Testis (tissue), 3 donors: ENCODE results near the gene NUP133. TPM values are rescaled to one million over a fixed set of nuclear protein-coding genes. Genes with fewer than 3 reads are reported as not detected.

Experiments used
- DNase-seq: peaks from one replicate; pipeline ENCODE4 v3.0.0-alpha.2; 2019
- H3K27ac ChIP-seq, 2 donors: fragments of 200-600 bp; sonication (generic); one replicate each; pipeline ENCODE4 v1.5.1; 2019
- H3K27me3 ChIP-seq: fragments of 200-600 bp; sonication (generic); one replicate; pipeline ENCODE4 v1.5.1; 2019
- H3K36me3 ChIP-seq: fragments of 200-600 bp; sonication (generic); one replicate; pipeline ENCODE4 v1.5.1; 2017; ENCODE audit warnings: low read depth; ENCODE audit errors: missing control alignments
- H3K4me1 ChIP-seq: fragments of 200-600 bp; sonication (generic); one replicate; pipeline ENCODE4 v1.5.1; 2019
- H3K4me3 ChIP-seq, 2 donors: fragments of 200-600 bp; sonication (generic); one replicate each; pipeline ENCODE4 v1.5.1; 2017 to 2019
- H3K9me3 ChIP-seq: fragments of 200-600 bp; sonication (generic); one replicate; pipeline ENCODE4 v1.5.1; 2017
- POLR2A ChIP-seq: fragments of 450-650 bp; IDR thresholded peaks from one replicate; pipeline ENCODE4 v1.6.1; 2017; ENCODE audit warnings: antibody characterized with exemption, mild to moderate bottlenecking, moderate library complexity
- WGBS, 2 donors: methylation state at CpG; one replicate each; pipeline ENCODE4 v1.1.5; 2018; 5-methylcytosine and 5-hydroxymethylcytosine counted together
- intact Hi-C: fragments of 100-400 bp; cut with DNase I; formaldehyde crosslinking; loops from one replicate; pipeline ENCODE4 v1.15.1; 2023; ENCODE audit warnings: low total_unique reads
- polyA plus RNA-seq: library from polyadenylated mRNA; stranded (reverse); fragments of 350-450 nt; fragmentation: Illumina TruSeq; extraction: RNeasy Lipid Tissue Mini Kit (QIAGEN cat#74804); gene quantifications from one replicate; pipeline ENCODE4 v1.2.3, GENCODE V29; 2014; ENCODE audit warnings: low read depth, low replicate concordance; ENCODE audit not compliant: insufficient read depth
- total RNA-seq, 2 donors: library from RNA; depleted of rRNA; stranded (reverse); fragments of >200 nt; gene quantifications; one replicate each; pipeline ENCODE4 v1.2.3, GENCODE V29; 2016
- TF ChIP-seq, protein P1 (sequence below), 3 experiments: fragments of 450-650 bp in 2 of 3; fragments of 200-600 bp in 1 of 3; sonication (generic) in 1 of 3; IDR thresholded peaks; one replicate each; pipeline ENCODE4 v1.5.1; 2016 to 2019; ENCODE audit warnings: antibody characterized with exemption in 3 of 3, mild to moderate bottlenecking in 2 of 3, moderate library complexity in 1 of 3

The NUP133 gene
- total and polyA plus RNA-seq, 3 donors from 2014 or later: 26.5 to 60.9 (median 46.5) TPM

DNA sequence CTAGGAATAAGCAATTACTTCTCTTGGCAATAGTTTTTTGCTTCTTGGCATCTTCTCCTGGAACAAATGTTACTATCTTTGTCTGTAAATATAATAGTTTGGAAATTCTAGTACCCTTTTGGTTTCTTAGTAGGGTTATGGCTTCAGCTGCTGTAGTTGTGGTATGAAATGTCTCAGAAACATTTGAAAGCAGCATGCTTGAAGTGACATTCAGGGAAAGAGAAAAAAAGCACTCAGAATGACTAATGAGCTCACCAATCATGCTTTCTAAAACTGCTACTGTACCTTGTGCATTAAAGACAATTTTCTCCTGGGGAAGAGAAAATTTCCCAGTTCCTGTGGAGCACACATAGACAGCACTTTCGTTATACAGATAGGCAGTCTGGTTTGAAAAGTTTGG lies 21.0 kb downstream of the NUP133 start:
- no peak overlapping the region for H3K27ac ChIP-seq
- WGBS, 2 donors: 92 to 94% methylated on average over 1 of the region's 1 CpG
- intact Hi-C loops: no loop called here
- H3K36me3 ChIP-seq: no peaks in the 10 kb centered on the region
- no peak for TF ChIP-seq POLR2A
- TF ChIP-seq, protein P1, sequence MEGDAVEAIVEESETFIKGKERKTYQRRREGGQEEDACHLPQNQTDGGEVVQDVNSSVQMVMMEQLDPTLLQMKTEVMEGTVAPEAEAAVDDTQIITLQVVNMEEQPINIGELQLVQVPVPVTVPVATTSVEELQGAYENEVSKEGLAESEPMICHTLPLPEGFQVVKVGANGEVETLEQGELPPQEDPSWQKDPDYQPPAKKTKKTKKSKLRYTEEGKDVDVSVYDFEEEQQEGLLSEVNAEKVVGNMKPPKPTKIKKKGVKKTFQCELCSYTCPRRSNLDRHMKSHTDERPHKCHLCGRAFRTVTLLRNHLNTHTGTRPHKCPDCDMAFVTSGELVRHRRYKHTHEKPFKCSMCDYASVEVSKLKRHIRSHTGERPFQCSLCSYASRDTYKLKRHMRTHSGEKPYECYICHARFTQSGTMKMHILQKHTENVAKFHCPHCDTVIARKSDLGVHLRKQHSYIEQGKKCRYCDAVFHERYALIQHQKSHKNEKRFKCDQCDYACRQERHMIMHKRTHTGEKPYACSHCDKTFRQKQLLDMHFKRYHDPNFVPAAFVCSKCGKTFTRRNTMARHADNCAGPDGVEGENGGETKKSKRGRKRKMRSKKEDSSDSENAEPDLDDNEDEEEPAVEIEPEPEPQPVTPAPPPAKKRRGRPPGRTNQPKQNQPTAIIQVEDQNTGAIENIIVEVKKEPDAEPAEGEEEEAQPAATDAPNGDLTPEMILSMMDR (IDR thresholded peaks at IDR 0.05): no peak
- no peak for DNase-seq
- H3K4me1 ChIP-seq: no peaks in the 10 kb centered on the region
- H3K9me3 ChIP-seq: no peaks in the 10 kb centered on the region
- H3K27me3 ChIP-seq: no peaks in the 10 kb centered on the region
- H3K4me3 ChIP-seq: no peak overlapping the region

- TF ChIP-seq POLR2A: no peak
- TF ChIP-seq, protein P1 (IDR thresholded peaks at IDR 0.05): no peak
- Histone ChIP-seq H3K4me3 (no peak overlapping the region), H3K27me3 (no peaks in the 10 kb centered on the region), H3K27ac (no peak overlapping the region), H3K4me1 (no peaks in the 10 kb centered on the region), H3K9me3 (no peaks in the 10 kb centered on the region), H3K36me3 (no peaks in the 10 kb centered on the region)
- intact Hi-C loops: no loop called here
- 88 to 91% methylated on average over 1 of the region's 1 CpG for WGBS, 2 donors
- DNase-seq: no peak
These were observed 22.8 kb downstream of the NUP133 start for GRCh38 chr1:229485318-229485717.

GRCh38 chr1:229482511-229482910 lies 25.6 kb downstream of the NUP133 start:
- intact Hi-C loops: no loop called here

GRCh38 chr1:229480495-229480894 lies 27.6 kb downstream of the NUP133 start:
- H3K27me3 ChIP-seq: no peaks in the 10 kb centered on the region
- no peaks in the 10 kb centered on the region for H3K36me3 ChIP-seq
- intact Hi-C loops: no loop called here
- no peak overlapping the region for H3K27ac ChIP-seq
- TF ChIP-seq, protein P1 (IDR thresholded peaks at IDR 0.05): no peak
- no peaks in the 10 kb centered on the region for H3K9me3 ChIP-seq
- 94 to 96% methylated on average over 7 of the region's 7 CpGs for WGBS, 2 donors
- no peak for DNase-seq
- no peak overlapping the region for H3K4me3 ChIP-seq
- H3K4me1 ChIP-seq: no peaks in the 10 kb centered on the region

More at GRCh38 chr1:229482511-229482910, 25.6 kb downstream of the NUP133 start:
- H3K9me3 ChIP-seq: no peaks in the 10 kb centered on the region
- H3K27ac ChIP-seq: no peak overlapping the region
- H3K4me1 ChIP-seq: no peaks in the 10 kb centered on the region
- no peaks in the 10 kb centered on the region for H3K27me3 ChIP-seq
- no peak for DNase-seq
- no peak overlapping the region for H3K4me3 ChIP-seq
- 73 to 93% methylated on average over 5 of the region's 5 CpGs for WGBS, 2 donors
- TF ChIP-seq POLR2A: no peak
- TF ChIP-seq, protein P1 (IDR thresholded peaks at IDR 0.05): no peak
- no peaks in the 10 kb centered on the region for H3K36me3 ChIP-seq

DNA sequence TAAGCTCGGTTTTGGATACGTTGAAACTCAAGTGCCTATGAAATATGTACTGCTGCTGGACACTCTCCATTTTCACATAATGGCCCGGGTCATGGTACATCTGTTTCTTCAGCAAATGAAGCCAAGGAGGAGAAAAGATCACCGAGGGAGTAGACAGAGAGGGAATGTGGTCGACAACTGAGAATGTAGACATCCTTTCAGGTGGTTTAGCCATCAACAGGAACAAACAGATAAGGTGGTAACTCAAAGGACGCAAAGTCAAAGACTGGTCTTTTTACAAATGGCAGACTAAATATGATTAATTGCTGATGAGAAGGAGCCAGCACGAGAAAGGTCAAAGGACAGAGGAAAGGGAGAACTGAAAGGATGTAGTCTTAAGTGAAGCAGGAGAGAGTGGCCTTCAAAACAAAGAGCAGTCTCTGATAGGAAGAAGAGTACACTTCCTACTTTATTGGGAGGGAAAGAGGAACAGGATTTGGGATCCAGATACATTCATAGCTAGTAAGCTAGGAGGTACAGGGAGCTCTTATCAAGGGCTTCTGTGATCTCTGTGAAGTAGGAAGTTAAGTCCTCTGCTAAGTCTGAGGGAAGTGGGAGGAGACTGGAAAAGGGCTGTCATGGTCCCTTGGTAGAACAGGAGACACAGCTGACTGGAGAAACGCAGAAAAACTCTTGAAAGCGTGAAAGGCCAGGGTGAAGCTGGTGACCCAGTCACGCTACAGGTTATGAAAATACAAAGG lies 28.3 kb downstream of the NUP133 start:
- no peaks in the 10 kb centered on the region for H3K36me3 ChIP-seq
- no peaks in the 10 kb centered on the region for H3K9me3 ChIP-seq
- TF ChIP-seq POLR2A: no peak
- TF ChIP-seq, protein P1 (IDR thresholded peaks at IDR 0.05): no peak
- no peak overlapping the region for H3K4me3 ChIP-seq
- no peak for DNase-seq
- 58 to 67% methylated on average over 10 of the region's 10 CpGs for WGBS, 2 donors
- no peak overlapping the region for H3K27ac ChIP-seq
- no peaks in the 10 kb centered on the region for H3K4me1 ChIP-seq
- intact Hi-C loops: no loop called here
- H3K27me3 ChIP-seq: no peaks in the 10 kb centered on the region
